Muscle of leg (tissue), 11 donors: Measurements from ENCODE around the gene ZNF292. TPM values are rescaled to one million over a fixed set of nuclear protein-coding genes. Genes with fewer than 3 reads are reported as not detected.
"Not testable (repeated sequence)": the region's sequence is repeated elsewhere in the genome, so short reads cannot be mapped to it uniquely, and the experiment has no call there.

ENCODE experiments used
- DNase-seq: peaks from one replicate; pipeline ENCODE4 v3.0.0; 2013
- H3K27ac ChIP-seq: one replicate; pipeline ENCODE4 v1.5.1; 2013; ENCODE audit warnings: mild to moderate bottlenecking, low read length, control low read depth
- H3K27me3 ChIP-seq: one replicate; pipeline ENCODE4 v1.6.1; 2013; ENCODE audit warnings: low read length; ENCODE audit not compliant: control insufficient read depth, insufficient read depth
- H3K36me3 ChIP-seq: one replicate; pipeline ENCODE4 v1.6.1; 2013; ENCODE audit warnings: low read length; ENCODE audit not compliant: control insufficient read depth, insufficient read depth
- H3K4me1 ChIP-seq: one replicate; pipeline ENCODE4 v1.6.1; 2013; ENCODE audit warnings: low read length; ENCODE audit not compliant: control insufficient read depth, insufficient read depth
- H3K4me3 ChIP-seq: one replicate; pipeline ENCODE4 v1.5.1; 2013; ENCODE audit warnings: low read length, control low read depth
- H3K9me3 ChIP-seq: replicated peaks from 2 replicates; pipeline ENCODE4 v1.6.1; 2013; ENCODE audit warnings: low read depth, low read length; ENCODE audit not compliant: control insufficient read depth
- WGBS: methylation state at CpG from one replicate; pipeline ENCODE4 v1.1.5; 2013; ENCODE audit warnings: missing lambda C conversion rate; ENCODE audit not compliant: insufficient coverage; 5-methylcytosine and 5-hydroxymethylcytosine counted together
- polyA plus RNA-seq, 8 donors: library from polyadenylated mRNA; unstranded; fragments of 120-200 nt; gene quantifications; one replicate each; pipeline versions ENCODE4 v1.2.1 to v1.2.3, GENCODE V29; 2013; ENCODE audit warnings: inconsistent platforms in 1 of 8, low replicate concordance in 1 of 8; ENCODE audit not compliant: insufficient read length in 8 of 8, insufficient read depth in 1 of 8
- total RNA-seq: library from RNA; stranded (reverse); fragments of 120-200 nt; gene quantifications from one replicate; pipeline ENCODE4 v1.2.4, GENCODE V29; 2013

Gene ZNF292
- total and polyA plus RNA-seq, 9 donors, result 14.0 to 32.9 (median 20.0) TPM

GRCh38 chr6:87126501-87126900 lies 28.9 kb upstream of the ZNF292 start:
- WGBS, result no CpG with 5 or more reads among the region's 1 CpG
- no peaks in the 10 kb centered on the region for H3K4me1 ChIP-seq
- no peak overlapping the region for H3K4me3 ChIP-seq
- no peak overlapping the region for H3K27ac ChIP-seq
- H3K27me3 ChIP-seq, result peaks cover 4% of the 10 kb centered on the region
- no peak for DNase-seq
- peaks cover 2% of the 10 kb centered on the region for H3K9me3 ChIP-seq
- H3K36me3 ChIP-seq, result no peaks in the 10 kb centered on the region

GRCh38 chr6:87127737-87128136 lies 27.6 kb upstream of the ZNF292 start:
- H3K36me3 ChIP-seq, result no peaks in the 10 kb centered on the region
- H3K27ac ChIP-seq, result no peak overlapping the region
- H3K27me3 ChIP-seq, result peaks cover 3% of the 10 kb centered on the region
- H3K4me3 ChIP-seq, result no peak overlapping the region
- no peaks in the 10 kb centered on the region for H3K4me1 ChIP-seq
- WGBS, result no CpG with 5 or more reads among the region's 2 CpGs
- H3K9me3 ChIP-seq, result no peaks in the 10 kb centered on the region
- DNase-seq, result no peak

- Histone ChIP-seq H3K4me1 (no peaks in the 10 kb centered on the region), H3K9me3 (no peaks in the 10 kb centered on the region), H3K4me3 (no peak overlapping the region), H3K36me3 (no peaks in the 10 kb centered on the region), H3K27me3 (no peaks in the 10 kb centered on the region), H3K27ac (no peak overlapping the region)
- no peak for DNase-seq
- WGBS, result 50% methylated on average over 1 of the region's 1 CpG
Measured at GRCh38 chr6:87136963-87137362, 18.4 kb upstream of the ZNF292 start.

DNA sequence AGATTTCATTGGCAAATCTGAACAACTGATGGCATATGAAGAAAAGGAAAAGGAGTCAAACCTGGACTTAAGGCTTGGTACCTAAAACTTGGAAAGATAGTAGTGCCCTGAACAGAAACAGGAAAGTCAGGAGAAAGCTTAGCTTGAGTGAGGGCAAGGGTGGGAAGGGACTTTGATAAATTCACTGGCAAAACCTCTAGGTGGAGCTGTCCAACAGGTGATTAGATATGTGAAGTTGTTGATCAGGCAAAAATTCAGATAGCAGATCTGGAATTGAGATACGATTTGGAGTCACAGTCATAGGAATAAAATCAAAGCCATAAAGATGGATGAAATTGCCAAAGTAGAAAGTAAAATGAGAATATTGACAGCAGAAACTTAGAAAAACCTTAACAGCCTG lies 16.1 kb upstream of the ZNF292 start:
- Histone ChIP-seq H3K36me3 (no peaks in the 10 kb centered on the region), H3K9me3 (no peaks in the 10 kb centered on the region), H3K4me3 (no peak overlapping the region), H3K27me3 (no peaks in the 10 kb centered on the region), H3K4me1 (no peaks in the 10 kb centered on the region), H3K27ac (no peak overlapping the region)
- peak; percentile 39 for DNase-seq
- WGBS, result no CpG with 5 or more reads among the region's 1 CpG

DNA sequence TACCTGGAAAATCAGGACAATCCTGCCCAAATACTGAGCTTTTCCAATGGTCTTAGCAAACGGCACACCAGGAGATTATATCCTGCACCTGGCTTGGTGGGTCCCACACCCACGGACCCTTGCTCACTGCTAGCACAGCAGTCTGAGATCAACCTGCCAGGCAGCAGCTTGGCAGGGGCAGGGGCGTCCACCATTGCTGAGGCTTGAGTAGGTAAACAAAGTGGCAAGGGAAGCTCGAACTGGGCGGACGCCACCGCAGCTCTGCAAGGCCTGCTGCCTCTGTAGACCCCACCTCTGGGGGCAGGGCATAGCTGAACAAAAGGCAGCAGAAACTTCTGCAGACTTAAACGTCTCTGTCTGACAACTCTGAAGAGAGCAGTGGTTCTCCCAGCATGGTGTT lies 15.4 kb upstream of the ZNF292 start:
- not testable (repeated sequence) for H3K9me3 ChIP-seq, H3K27me3 ChIP-seq, H3K27ac ChIP-seq, H3K4me1 ChIP-seq, H3K4me3 ChIP-seq, DNase-seq, H3K36me3 ChIP-seq
- WGBS, result 95% methylated on average over 8 of the region's 8 CpGs

DNA sequence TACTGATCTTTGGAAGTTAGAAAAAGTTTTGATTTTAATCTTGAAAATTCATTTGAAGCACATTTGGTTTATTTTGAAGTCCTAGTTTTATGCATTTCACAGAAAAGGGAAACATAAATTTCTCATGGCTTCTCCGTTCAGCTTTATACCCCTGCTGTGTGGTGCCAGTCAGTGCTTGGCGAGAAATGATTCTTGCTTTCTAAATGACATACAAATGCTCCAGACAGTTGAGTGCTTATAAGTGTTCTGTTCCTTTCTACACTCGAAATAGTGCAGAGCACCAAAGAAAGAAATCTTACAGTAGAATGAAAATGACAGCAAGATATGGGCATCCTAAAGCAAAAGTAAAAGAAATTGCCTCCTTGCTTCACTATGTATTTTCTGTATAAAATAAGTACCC lies 9.0 kb upstream of the ZNF292 start:
- H3K9me3 ChIP-seq, result no peaks in the 10 kb centered on the region
- no peak overlapping the region for H3K4me3 ChIP-seq
- no peak overlapping the region for H3K27ac ChIP-seq
- H3K27me3 ChIP-seq, result no peaks in the 10 kb centered on the region
- no peak for DNase-seq
- no peaks in the 10 kb centered on the region for H3K36me3 ChIP-seq
- 50% methylated on average over 1 of the region's 3 CpGs for WGBS
- peaks cover under 1% of the 10 kb centered on the region for H3K4me1 ChIP-seq

DNA sequence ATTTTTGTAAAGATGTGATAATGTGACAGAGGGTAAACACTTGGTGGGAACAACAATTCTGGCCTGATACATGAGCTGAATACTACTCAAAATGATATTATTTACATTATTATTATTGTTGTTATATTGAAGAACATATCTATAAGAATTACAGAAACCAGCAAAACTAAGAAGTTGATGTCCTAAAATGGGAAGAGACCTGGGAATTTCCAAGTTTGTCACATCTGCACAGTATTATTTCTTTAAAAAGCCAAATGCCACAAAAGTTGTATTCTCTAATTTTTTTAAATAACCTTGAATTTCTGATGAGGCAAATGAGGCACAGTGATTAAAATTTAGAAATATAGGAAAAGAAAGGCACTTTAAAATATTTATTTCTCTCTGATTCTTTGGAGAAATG lies 5.0 kb upstream of the ZNF292 start:
- Histone ChIP-seq H3K9me3 (no peaks in the 10 kb centered on the region), H3K4me1 (peaks cover 11% of the 10 kb centered on the region), H3K27me3 (no peaks in the 10 kb centered on the region), H3K4me3 (no peak overlapping the region), H3K27ac (no peak overlapping the region), H3K36me3 (no peaks in the 10 kb centered on the region)
- no peak for DNase-seq

DNA sequence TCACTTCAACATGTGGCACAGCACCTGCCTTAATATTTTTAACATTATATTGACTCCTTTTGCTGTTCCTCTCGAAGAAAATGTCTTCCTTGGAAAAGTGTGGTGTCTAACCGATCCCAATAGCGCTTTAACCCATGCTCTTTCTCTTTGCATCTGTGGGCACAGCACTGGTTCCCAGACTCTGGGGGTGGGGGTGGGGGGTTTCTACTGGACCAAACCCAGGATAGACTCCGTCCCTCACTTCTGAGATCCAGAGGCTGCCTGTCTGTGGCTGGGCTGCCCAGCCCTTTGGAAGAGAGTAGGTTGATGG lies 3.9 kb upstream of the ZNF292 start:
- Histone ChIP-seq H3K4me3 (peak overlapping the region; percentile 66), H3K36me3 (no peaks in the 10 kb centered on the region), H3K9me3 (no peaks in the 10 kb centered on the region), H3K27me3 (no peaks in the 10 kb centered on the region), H3K27ac (peak overlapping the region; percentile 88), H3K4me1 (peaks cover 13% of the 10 kb centered on the region)
- WGBS, result 14% methylated on average over 1 of the region's 4 CpGs
- no peak for DNase-seq

- no peaks in the 10 kb centered on the region for H3K9me3 ChIP-seq
- H3K36me3 ChIP-seq, result no peaks in the 10 kb centered on the region
- H3K4me1 ChIP-seq, result peaks cover 14% of the 10 kb centered on the region
- H3K4me3 ChIP-seq, result peak overlapping the region; percentile 66
- peak; percentile 74 for DNase-seq
- WGBS, result 0% methylated on average over 70 of the region's 71 CpGs
- peak overlapping the region; percentile 88 for H3K27ac ChIP-seq
- H3K27me3 ChIP-seq, result no peaks in the 10 kb centered on the region
Measured at GRCh38 chr6:87151781-87152525, 3.4 kb upstream of the ZNF292 start.

- WGBS, result 29% methylated on average over 5 of the region's 22 CpGs
- no peaks in the 10 kb centered on the region for H3K27me3 ChIP-seq
- no peaks in the 10 kb centered on the region for H3K36me3 ChIP-seq
- no peaks in the 10 kb centered on the region for H3K9me3 ChIP-seq
- peak overlapping the region; percentile 88 for H3K27ac ChIP-seq
- no peak for DNase-seq
- H3K4me3 ChIP-seq, result peak overlapping the region; percentile 66
- H3K4me1 ChIP-seq, result peaks cover 14% of the 10 kb centered on the region
Measured at GRCh38 chr6:87152526-87152955, 2.8 kb upstream of the ZNF292 start.

- no peaks in the 10 kb centered on the region for H3K36me3 ChIP-seq
- DNase-seq, result no peak
- 0% methylated on average over 2 of the region's 6 CpGs for WGBS
Measured at GRCh38 chr6:87154641-87154992, 748 bp upstream of the ZNF292 start.

More at GRCh38 chr6:87154641-87154992, 748 bp upstream of the ZNF292 start:
- peak overlapping the region; percentile 99 for H3K27ac ChIP-seq
- H3K4me1 ChIP-seq, result peaks cover 14% of the 10 kb centered on the region
- H3K9me3 ChIP-seq, result no peaks in the 10 kb centered on the region
- peak overlapping the region; percentile 92 for H3K4me3 ChIP-seq
- no peaks in the 10 kb centered on the region for H3K27me3 ChIP-seq
